GM19438 (cell line): Measurements from ENCODE around the gene TCFL5.

Experiments
- ATAC-seq: cut with Tn5 transposase; IDR thresholded peaks from one replicate; pipeline ENCODE4 v1.9.1; 2021; ENCODE audit warnings: low read depth; ENCODE audit not compliant: unreplicated experiment

TCFL5 gene

GRCh38 chr20:62825333-62825985 lies 36.2 kb downstream of the TCFL5 start:
- ATAC-seq: no peak

DNA sequence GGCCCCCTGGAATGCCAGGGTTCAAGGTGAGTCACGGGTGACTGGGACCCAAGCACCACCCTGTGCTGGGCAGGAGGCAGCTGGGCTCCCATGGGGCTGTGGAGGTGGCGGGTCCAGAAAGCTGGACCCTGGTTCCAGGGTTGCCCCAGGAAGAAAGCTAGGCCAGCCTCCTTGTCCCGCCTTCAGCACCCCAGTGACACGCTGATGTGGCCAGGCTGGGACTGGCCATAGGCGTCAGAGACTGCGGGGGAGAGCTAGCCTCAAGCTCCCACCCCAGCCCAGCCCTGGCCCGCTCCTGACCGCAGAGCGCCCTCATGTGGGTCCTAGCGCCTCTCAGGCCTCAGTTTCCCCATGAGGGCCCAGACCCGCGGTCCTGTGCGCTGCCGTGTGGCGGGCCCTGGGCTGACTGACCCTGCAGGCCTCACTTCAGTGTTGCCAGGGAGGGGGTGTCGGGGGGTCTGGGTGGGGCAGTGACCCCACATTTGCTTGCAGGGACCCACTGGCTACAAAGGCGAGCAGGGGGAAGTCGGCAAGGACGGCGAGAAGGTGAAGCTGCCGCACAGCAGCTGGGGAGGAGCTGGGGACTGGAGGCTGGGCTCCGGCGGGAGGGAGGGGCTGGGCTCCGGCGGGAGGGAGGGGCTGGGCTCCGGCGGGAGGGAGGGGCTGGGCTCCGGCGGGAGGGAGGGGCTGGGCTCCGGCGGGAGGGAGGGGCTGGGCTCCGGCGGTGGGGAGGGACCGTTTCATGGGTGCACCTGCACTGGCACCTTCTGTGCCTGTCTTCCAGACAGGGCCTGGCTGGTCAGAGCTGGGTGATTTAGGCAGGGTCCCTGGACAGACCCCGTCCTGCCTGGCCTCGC lies 36.9 kb downstream of the TCFL5 start:
- ATAC-seq: no peak

GRCh38 chr20:62823688-62824475 lies 37.7 kb downstream of the TCFL5 start:
- ATAC-seq: no peak

DNA sequence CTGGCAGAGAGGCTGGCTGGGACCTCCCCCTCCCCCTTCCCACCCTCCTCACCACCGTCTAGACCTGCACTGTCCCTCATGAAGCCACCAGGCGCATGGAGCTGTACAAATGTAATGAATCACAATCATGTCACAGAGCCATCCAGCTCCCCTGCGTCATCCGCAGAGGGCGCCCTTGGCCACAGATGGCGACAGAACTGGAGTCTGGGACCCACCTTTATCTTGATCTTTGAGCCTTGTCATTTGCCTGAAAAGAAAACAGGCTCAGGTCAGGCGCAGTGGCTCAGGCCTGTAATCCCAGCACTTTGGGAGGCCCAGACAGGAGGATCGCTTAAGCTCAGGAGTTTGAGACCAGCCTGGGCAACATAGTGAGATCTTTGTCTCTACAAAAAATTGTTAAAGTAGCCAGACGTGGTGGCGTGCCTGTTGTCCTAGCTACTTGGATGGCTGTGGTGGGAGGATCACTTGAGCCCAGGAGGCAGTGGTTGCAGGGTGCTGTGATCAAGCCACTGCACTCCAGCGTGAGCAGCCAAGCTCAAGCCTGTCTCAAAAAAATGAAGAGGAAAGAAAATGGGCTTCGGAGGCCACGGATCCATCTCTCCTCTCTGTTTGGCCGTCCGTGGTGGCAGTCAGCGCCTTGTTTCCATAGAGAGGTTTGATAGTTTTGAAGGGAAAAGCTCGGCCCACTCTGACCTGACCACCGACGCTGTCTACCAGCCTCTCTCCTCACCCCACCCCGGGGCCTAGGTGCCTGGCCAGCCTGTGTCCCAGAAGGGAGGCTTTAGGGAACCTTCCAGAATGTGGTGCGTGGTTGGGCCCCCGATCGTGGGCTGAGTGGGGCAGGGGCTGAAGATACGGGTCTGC lies 38.6 kb downstream of the TCFL5 start:
- ATAC-seq: no peak

- ATAC-seq: no peak
Observed at GRCh38 chr20:62822239-62822787, 39.3 kb downstream of the TCFL5 start.

- ATAC-seq: no peak
Observed at GRCh38 chr20:62821726-62822210, 39.9 kb downstream of the TCFL5 start.

GRCh38 chr20:62820962-62821725 lies 40.5 kb downstream of the TCFL5 start:
- ATAC-seq: no peak

GRCh38 chr20:62820208-62820961 lies 41.2 kb downstream of the TCFL5 start:
- ATAC-seq: no peak

- no peak for ATAC-seq
Observed at GRCh38 chr20:62819494-62820174, 42.0 kb downstream of the TCFL5 start.

DNA sequence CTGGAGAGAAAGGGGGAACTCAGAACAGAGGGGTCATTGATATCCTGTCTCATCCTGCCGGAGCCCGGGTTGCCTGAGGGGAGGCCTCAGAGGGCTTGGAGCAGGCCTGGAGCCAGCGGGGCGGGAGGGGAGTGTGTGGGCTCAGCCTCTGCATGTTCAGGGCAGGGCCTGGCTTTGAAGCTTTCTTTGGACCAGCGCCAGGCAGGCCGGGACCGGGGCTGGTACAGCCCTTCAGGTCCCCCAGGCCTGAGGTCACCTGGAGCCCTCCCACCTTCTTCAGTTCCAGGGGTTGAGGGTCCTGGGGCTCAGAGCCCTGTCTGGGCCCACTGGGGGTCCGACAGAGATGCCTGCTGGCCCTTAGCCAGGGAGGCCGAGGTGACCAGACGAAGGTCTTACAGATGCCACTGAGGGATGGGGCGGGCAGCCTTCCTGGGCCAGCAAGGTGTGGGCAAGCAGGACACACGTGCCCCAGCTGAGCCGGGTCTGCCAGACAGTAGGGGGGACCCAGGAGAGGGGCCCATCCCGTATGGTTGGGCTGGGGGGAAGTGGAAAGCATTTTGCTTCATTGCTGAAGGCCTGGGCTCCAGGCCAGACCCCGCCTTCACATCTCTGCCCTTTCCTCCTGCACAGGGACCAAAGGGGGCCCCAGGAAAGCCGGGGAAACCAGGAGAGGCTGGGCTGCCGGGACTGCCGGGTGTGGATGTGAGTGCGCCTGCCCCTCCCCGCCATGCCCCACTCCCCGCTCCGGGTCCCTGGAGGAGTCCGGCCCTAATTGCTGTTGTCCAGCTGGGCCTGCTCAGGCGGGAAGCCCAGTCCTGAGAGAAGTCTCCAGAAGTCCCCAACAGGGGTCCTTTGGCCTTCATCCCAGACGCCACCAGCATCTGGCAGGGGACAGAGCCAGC lies 42.8 kb downstream of the TCFL5 start:
- no peak for ATAC-seq

DNA sequence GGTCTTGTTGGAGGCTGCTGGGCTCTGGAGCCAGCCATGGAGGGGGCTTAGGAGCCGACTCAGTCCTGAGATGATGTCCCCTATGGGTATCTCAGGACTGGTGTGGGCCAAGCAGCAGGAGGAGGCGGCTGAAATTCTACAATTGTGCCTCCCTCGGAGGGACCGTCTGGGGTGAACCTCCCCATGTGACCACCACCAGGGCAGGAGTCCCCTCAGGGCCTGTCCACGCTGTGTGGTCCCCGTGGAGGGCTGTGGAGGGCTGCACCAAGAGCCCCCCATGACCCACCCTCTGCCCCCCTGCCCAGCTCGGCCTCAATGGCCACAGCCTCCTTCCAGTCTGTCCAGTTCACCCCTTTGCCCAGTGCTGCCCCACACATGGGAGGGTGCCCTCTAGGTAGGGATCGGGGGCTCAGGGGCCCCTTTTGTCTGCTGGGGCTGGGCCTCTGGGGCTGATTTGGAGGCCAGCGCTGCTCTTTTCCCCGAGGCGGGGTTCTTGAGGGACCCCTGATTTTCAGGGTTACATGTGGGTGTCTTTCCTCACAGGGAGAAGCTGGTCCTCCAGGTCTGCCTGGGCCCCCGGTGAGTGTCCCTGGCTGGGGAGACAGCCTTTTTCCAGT lies 43.5 kb downstream of the TCFL5 start:
- no peak for ATAC-seq

- no peak for ATAC-seq
Observed at GRCh38 chr20:62816884-62817873, 44.4 kb downstream of the TCFL5 start, which contains the start of gene COL9A3. Gene COL9A3 (plus strand): TSS chr20:62817050. CDS start chr20:62817065, 15 bp downstream.

GRCh38 chr20:62816031-62816883 lies 45.4 kb downstream of the TCFL5 start:
- ATAC-seq: no peak
